DOHH2 (cell line): ENCODE results near the gene TBL1X.

Experiments
- EZH2phosphoT487 ChIP-seq: fragments of 200-600 bp; sonication (generic); IDR thresholded peaks from 2 replicates; pipeline ENCODE4 v1.6.1; 2017; ENCODE audit warnings: borderline replicate concordance, mild to moderate bottlenecking, antibody characterized with exemption, low read length, moderate library complexity, mixed read lengths
- TF ChIP-seq, protein P1 (sequence below): fragments of 200-600 bp; sonication (generic); IDR thresholded peaks from one replicate; pipeline ENCODE4 v1.5.1; 2014; ENCODE audit warnings: antibody characterized with exemption, mild to moderate bottlenecking, low read depth, low read length; ENCODE audit not compliant: poor library complexity, severe bottlenecking

DNA sequence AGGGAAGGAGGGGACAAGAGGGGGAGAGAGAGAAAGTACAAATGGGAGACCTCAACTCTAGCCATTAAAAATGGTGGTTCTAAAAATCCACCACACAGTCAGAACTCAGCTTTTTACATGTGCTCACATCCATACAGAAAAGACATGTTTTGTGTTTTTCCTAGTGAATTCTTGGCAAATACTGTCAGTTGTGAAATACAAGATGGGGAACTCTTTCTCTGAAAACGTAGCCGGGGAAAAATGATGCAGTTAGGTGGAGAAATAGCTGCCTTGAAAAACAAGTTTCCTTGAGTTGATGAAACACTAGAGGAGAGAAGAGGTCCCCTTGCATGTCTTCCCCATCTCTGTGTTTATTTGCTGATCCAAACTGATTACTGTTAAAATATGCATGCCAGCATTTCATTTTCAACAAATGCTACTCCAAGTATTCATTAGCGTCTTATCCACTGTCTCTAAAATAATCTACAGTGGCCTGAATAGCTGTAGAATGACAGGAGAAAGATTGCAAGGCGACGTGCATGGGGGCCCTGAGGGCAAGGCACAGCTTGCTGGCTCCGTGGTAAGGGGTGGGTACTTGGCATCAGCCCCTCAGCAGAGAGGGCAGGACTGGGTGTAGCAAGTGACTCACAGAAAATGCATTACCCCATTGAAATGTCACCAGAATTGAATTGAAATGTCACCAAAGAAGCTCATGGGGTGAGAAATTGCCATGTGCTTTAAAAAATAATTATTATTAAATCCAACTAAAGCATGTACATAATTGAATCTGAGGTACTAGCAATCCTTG, 48.1 kb upstream of the TBL1X start:
- TF ChIP-seq, protein P1, sequence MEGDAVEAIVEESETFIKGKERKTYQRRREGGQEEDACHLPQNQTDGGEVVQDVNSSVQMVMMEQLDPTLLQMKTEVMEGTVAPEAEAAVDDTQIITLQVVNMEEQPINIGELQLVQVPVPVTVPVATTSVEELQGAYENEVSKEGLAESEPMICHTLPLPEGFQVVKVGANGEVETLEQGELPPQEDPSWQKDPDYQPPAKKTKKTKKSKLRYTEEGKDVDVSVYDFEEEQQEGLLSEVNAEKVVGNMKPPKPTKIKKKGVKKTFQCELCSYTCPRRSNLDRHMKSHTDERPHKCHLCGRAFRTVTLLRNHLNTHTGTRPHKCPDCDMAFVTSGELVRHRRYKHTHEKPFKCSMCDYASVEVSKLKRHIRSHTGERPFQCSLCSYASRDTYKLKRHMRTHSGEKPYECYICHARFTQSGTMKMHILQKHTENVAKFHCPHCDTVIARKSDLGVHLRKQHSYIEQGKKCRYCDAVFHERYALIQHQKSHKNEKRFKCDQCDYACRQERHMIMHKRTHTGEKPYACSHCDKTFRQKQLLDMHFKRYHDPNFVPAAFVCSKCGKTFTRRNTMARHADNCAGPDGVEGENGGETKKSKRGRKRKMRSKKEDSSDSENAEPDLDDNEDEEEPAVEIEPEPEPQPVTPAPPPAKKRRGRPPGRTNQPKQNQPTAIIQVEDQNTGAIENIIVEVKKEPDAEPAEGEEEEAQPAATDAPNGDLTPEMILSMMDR, result no peak
- TF ChIP-seq EZH2phosphoT487, result no peak
